Fibroblast of upper back skin (primary cell): ENCODE data around the gene RUNX1.

Experiments used
- DNase-seq: peaks from one replicate; pipeline ENCODE4 v3.0.0-alpha.2; 2013

RUNX1 gene

GRCh38 chr21:34875830-34876229 lies 173.3 kb downstream of the RUNX1 start:
- DNase-seq, result no peak

- no peak for DNase-seq
Measured at GRCh38 chr21:34874684-34875513, 174.2 kb downstream of the RUNX1 start.

- DNase-seq, result no peak
Measured at GRCh38 chr21:34871026-34871908, 177.8 kb downstream of the RUNX1 start.

GRCh38 chr21:34870246-34870645 lies 178.9 kb downstream of the RUNX1 start:
- DNase-seq, result no peak

GRCh38 chr21:34869545-34869944 lies 179.6 kb downstream of the RUNX1 start:
- no peak for DNase-seq

GRCh38 chr21:34867785-34868184 lies 181.3 kb downstream of the RUNX1 start:
- no peak for DNase-seq

GRCh38 chr21:34865400-34866241 lies 183.5 kb downstream of the RUNX1 start:
- DNase-seq, result no peak

- DNase-seq, result no peak
Measured at GRCh38 chr21:34864370-34865149, 184.5 kb downstream of the RUNX1 start.

GRCh38 chr21:34862951-34863350 lies 186.2 kb downstream of the RUNX1 start:
- no peak for DNase-seq

GRCh38 chr21:34861258-34861657 lies 187.8 kb downstream of the RUNX1 start:
- no peak for DNase-seq

- DNase-seq, result no peak
Measured at GRCh38 chr21:34859976-34860653, 189.0 kb downstream of the RUNX1 start.

- no peak for DNase-seq
Measured at GRCh38 chr21:34858559-34858958, 190.5 kb downstream of the RUNX1 start.

GRCh38 chr21:34857874-34858273 lies 191.2 kb downstream of the RUNX1 start:
- DNase-seq, result no peak

- no peak for DNase-seq
Measured at GRCh38 chr21:34857122-34857713, 191.9 kb downstream of the RUNX1 start.

- peak; percentile 34 for DNase-seq
Measured at GRCh38 chr21:34852448-34852847, 196.7 kb downstream of the RUNX1 start.

- no peak for DNase-seq
Measured at GRCh38 chr21:34850166-34850690, 198.9 kb downstream of the RUNX1 start.

GRCh38 chr21:34846601-34847112 lies 202.4 kb downstream of the RUNX1 start:
- peak; percentile 68 for DNase-seq

- peak; percentile 75 for DNase-seq
Measured at GRCh38 chr21:34845521-34846451, 203.3 kb downstream of the RUNX1 start.

- DNase-seq, result no peak
Measured at GRCh38 chr21:34844924-34845238, 204.2 kb downstream of the RUNX1 start.
